Epithelial cell of prostate (primary cell): ENCODE measurements around the gene PTTG1IP.
A peak's percentile ranks its signal among the peaks of the same experiment; 100 is the strongest.

Experiments
- DNase-seq: peaks from one replicate; pipeline ENCODE4 v3.0.0-alpha.2; 2011; ENCODE audit warnings: low read depth, low spot score
- H3K27ac ChIP-seq: fragments of 450-650 bp; 2 replicates; pipeline ENCODE4 v1.5.1; 2017; ENCODE audit warnings: mild to moderate bottlenecking

The PTTG1IP gene

GRCh38 chr21:44814498-44815023 is 58.9 kb downstream of the PTTG1IP start:
- no peak overlapping the region for H3K27ac ChIP-seq
- no peak for DNase-seq

GRCh38 chr21:44813727-44814126 is 59.8 kb downstream of the PTTG1IP start:
- DNase-seq = no peak

GRCh38 chr21:44813149-44813548 is 60.3 kb downstream of the PTTG1IP start:
- DNase-seq = no peak
- H3K27ac ChIP-seq = no peak overlapping the region

More at GRCh38 chr21:44813727-44814126, 59.8 kb downstream of the PTTG1IP start:
- no peak overlapping the region for H3K27ac ChIP-seq

- DNase-seq = no peak
- H3K27ac ChIP-seq = peak overlapping the region; percentile 11
Observed at GRCh38 chr21:44812640-44813039, 60.9 kb downstream of the PTTG1IP start.

- no peak for DNase-seq
- no peak overlapping the region for H3K27ac ChIP-seq
Observed at GRCh38 chr21:44810779-44811178, 62.7 kb downstream of the PTTG1IP start.

- DNase-seq = no peak
- H3K27ac ChIP-seq = no peak overlapping the region
Observed at GRCh38 chr21:44805859-44806258, 67.6 kb downstream of the PTTG1IP start.

- no peak overlapping the region for H3K27ac ChIP-seq
- DNase-seq = no peak
Observed at GRCh38 chr21:44805226-44805625, 68.3 kb downstream of the PTTG1IP start.

GRCh38 chr21:44804762-44805161 is 68.7 kb downstream of the PTTG1IP start:
- H3K27ac ChIP-seq = no peak overlapping the region

GRCh38 chr21:44803651-44804050 is 69.8 kb downstream of the PTTG1IP start:
- no peak overlapping the region for H3K27ac ChIP-seq
- DNase-seq = no peak

More at GRCh38 chr21:44804762-44805161, 68.7 kb downstream of the PTTG1IP start:
- no peak for DNase-seq

GRCh38 chr21:44802396-44803153 is 70.9 kb downstream of the PTTG1IP start:
- no peak for DNase-seq

GRCh38 chr21:44801468-44802395 is 71.8 kb downstream of the PTTG1IP start, which contains the start of gene UBE2G2:
UBE2G2 (minus strand) TSS chr21:44801820; CDS start chr21:44801748, 72 bp downstream.
- DNase-seq = no peak
- peak within 1 kb of the TSS; percentile 32 for H3K27ac ChIP-seq

More at GRCh38 chr21:44802396-44803153, 70.9 kb downstream of the PTTG1IP start:
- H3K27ac ChIP-seq = no peak overlapping the region

- H3K27ac ChIP-seq = peak overlapping the region; percentile 32
- DNase-seq = no peak
Observed at GRCh38 chr21:44800971-44801467, 72.5 kb downstream of the PTTG1IP start.

GRCh38 chr21:44800103-44800502 is 73.4 kb downstream of the PTTG1IP start:
- no peak for DNase-seq
- no peak overlapping the region for H3K27ac ChIP-seq

- DNase-seq = no peak
- H3K27ac ChIP-seq = no peak overlapping the region
Observed at GRCh38 chr21:44799646-44800045, 73.8 kb downstream of the PTTG1IP start.
